IPS-15b (cell line): ENCODE measurements around the gene FAT1.

Source experiments
- H3K27me3 ChIP-seq: one replicate; pipeline ENCODE4 v1.6.1; 2013; ENCODE audit warnings: low read length; ENCODE audit not compliant: control insufficient read depth, insufficient read depth
- H3K36me3 ChIP-seq: one replicate; pipeline ENCODE4 v1.6.1; 2013; ENCODE audit warnings: low read length; ENCODE audit not compliant: control insufficient read depth, insufficient read depth
- H3K4me1 ChIP-seq: one replicate; pipeline ENCODE4 v1.6.1; 2013; ENCODE audit warnings: mild to moderate bottlenecking, low read length; ENCODE audit not compliant: control insufficient read depth, insufficient read depth
- H3K4me3 ChIP-seq: one replicate; pipeline ENCODE4 v1.5.1; 2013; ENCODE audit warnings: low read depth, low read length
- H3K9ac ChIP-seq: one replicate; pipeline ENCODE4 v1.6.1; 2013; ENCODE audit warnings: low read depth, mild to moderate bottlenecking, low read length
- H3K9me3 ChIP-seq: one replicate; pipeline ENCODE4 v1.6.1; 2013; ENCODE audit warnings: mild to moderate bottlenecking, low read length; ENCODE audit not compliant: control insufficient read depth, insufficient read depth

FAT1 gene

GRCh38 chr4:186543206-186543605 lies 180.4 kb downstream of the FAT1 start:
- Histone ChIP-seq H3K9ac (no peak overlapping the region), H3K4me1 (peaks cover 2% of the 10 kb centered on the region), H3K36me3 (no peaks in the 10 kb centered on the region), H3K4me3 (no peak overlapping the region), H3K27me3 (no peaks in the 10 kb centered on the region), H3K9me3 (no peaks in the 10 kb centered on the region)

- H3K9me3 ChIP-seq, result no peaks in the 10 kb centered on the region
- H3K36me3 ChIP-seq, result no peaks in the 10 kb centered on the region
- peaks cover 2% of the 10 kb centered on the region for H3K4me1 ChIP-seq
- no peak overlapping the region for H3K9ac ChIP-seq
- H3K27me3 ChIP-seq, result no peaks in the 10 kb centered on the region
- no peak overlapping the region for H3K4me3 ChIP-seq
Measured at GRCh38 chr4:186541801-186542200, 181.9 kb downstream of the FAT1 start.

- H3K9me3 ChIP-seq, result no peaks in the 10 kb centered on the region
- H3K9ac ChIP-seq, result no peak overlapping the region
- no peak overlapping the region for H3K4me3 ChIP-seq
- peaks cover 2% of the 10 kb centered on the region for H3K4me1 ChIP-seq
- H3K36me3 ChIP-seq, result no peaks in the 10 kb centered on the region
- no peaks in the 10 kb centered on the region for H3K27me3 ChIP-seq
Measured at GRCh38 chr4:186537843-186538521, 185.7 kb downstream of the FAT1 start.
